HepG2 (cell line): ENCODE data around the gene ITLN1. TPM values are rescaled to one million over a fixed set of nuclear protein-coding genes. Genes with fewer than 3 reads are reported as not detected.

Experiments used
- ATAC-seq: fragments of 200-7000 bp; cut with Tn5 transposase; 3 replicates; pipeline ENCODE4 v1.9.1; 2020; ENCODE audit warnings: mild to moderate bottlenecking, moderate library complexity
- BruUV-seq: library from RNA; stranded (reverse); fragments of 400-500 nt; replicated peaks from 2 replicates; lab custom pipeline; 2021; lab: Mats Ljungman, UMichigan
- CTCF ChIA-PET: fragments of 300-600 bp; formaldehyde crosslinking; extraction: SDS; loops from one replicate; lab custom pipeline; 2021; ENCODE audit warnings: low total read pairs, inconsistent platforms, low intra/inter-chr PET ratio; lab: Yijun Ruan, JAX
- POLR2A ChIA-PET: fragments of 350-600 bp; sonication (Branson Sonifier 250); formaldehyde crosslinking; loops from one replicate; lab custom pipeline; 2020; ENCODE audit warnings: antibody characterized with exemption, inconsistent platforms; lab: Yijun Ruan, JAX
- DNase-seq: peaks from one replicate; pipeline ENCODE4 v3.0.0-alpha.2; 2015; ENCODE audit warnings: low spot score
- FAIRE-seq: peaks from 3 replicates; lab custom pipeline; 2011; peaks lifted over from hg19 to GRCh38; lab: Jason Lieb, UNC
- H2AFZ ChIP-seq: one replicate; pipeline ENCODE4 v1.6.1; 2011; ENCODE audit warnings: low read length, inconsistent platforms
- H3K27ac ChIP-seq: fragments of 300-600 bp; 3 replicates; pipeline ENCODE4 v1.8.0; 2011; ENCODE audit warnings: mixed run types, mild to moderate bottlenecking, mixed read lengths, low read length, inconsistent platforms; ENCODE audit not compliant: insufficient read depth; ENCODE audit errors: extremely low read length
- H3K27me3 ChIP-seq, 2 experiments: fragments of 200-600 bp in 1 of 2; 2 replicates in 1 of 2; 3 replicates in 1 of 2; pipeline versions ENCODE4 v1.6.0 to v1.8.0; 2011; ENCODE audit warnings: low read length in 2 of 2, mild to moderate bottlenecking in 2 of 2, moderate library complexity in 2 of 2, inconsistent platforms in 1 of 2; ENCODE audit not compliant: insufficient read depth in 2 of 2, control insufficient read depth in 1 of 2
- H3K36me3 ChIP-seq, 2 experiments: fragments of 200-600 bp in 1 of 2; replicated peaks in 1 of 2; 2 replicates in 1 of 2; 3 replicates in 1 of 2; pipeline versions ENCODE4 v1.5.1 to v1.8.0; 2011; ENCODE audit warnings: low read length in 2 of 2, inconsistent platforms in 1 of 2; ENCODE audit not compliant: insufficient read depth in 2 of 2, control insufficient read depth in 1 of 2
- H3K4me1 ChIP-seq: 2 replicates; pipeline ENCODE4 v1.5.1; 2012; ENCODE audit warnings: low read length, inconsistent platforms; ENCODE audit not compliant: insufficient read depth
- H3K4me2 ChIP-seq: 2 replicates; pipeline ENCODE4 v1.6.0; 2011; ENCODE audit warnings: low read depth, low read length, inconsistent platforms
- H3K4me3 ChIP-seq, 3 experiments: fragments of 200-600 bp in 1 of 3; sonication (generic), shearing (Covaris generic) in 1 of 3; replicated peaks in 1 of 3; 2 replicates each; pipeline ENCODE4 v1.5.1; 2011 to 2016; ENCODE audit warnings: low read length in 3 of 3, inconsistent platforms in 2 of 3, low read depth in 2 of 3, mild to moderate bottlenecking in 2 of 3, control low read depth in 1 of 3, mixed read lengths in 1 of 3; ENCODE audit not compliant: insufficient read depth in 1 of 3
- H3K79me2 ChIP-seq: one replicate; pipeline ENCODE4 v1.6.1; 2011; ENCODE audit warnings: low read length, inconsistent platforms; ENCODE audit not compliant: insufficient read depth
- H3K9ac ChIP-seq: 2 replicates; pipeline ENCODE4 v1.6.0; 2011; ENCODE audit warnings: mild to moderate bottlenecking, low read depth, low read length, inconsistent platforms; ENCODE audit not compliant: insufficient read depth
- H3K9me3 ChIP-seq: 2 replicates; pipeline ENCODE4 v1.5.1; 2012; ENCODE audit warnings: mild to moderate bottlenecking, low read length
- H4K20me1 ChIP-seq: 2 replicates; pipeline ENCODE4 v1.6.0; 2011; ENCODE audit warnings: inconsistent platforms, mild to moderate bottlenecking, low read length, moderate library complexity; ENCODE audit not compliant: insufficient read depth
- ATM ChIP-seq: fragments of 450-650 bp; IDR thresholded peaks from 2 replicates; pipeline ENCODE4 v1.7.1; 2017; ENCODE audit warnings: mild to moderate bottlenecking, borderline replicate concordance
- DR1 ChIP-seq: sonication (generic); formaldehyde crosslinking; IDR thresholded peaks from 2 replicates; pipeline ENCODE4 v1.8.0; 2021; ENCODE audit warnings: mild to moderate bottlenecking, missing genetic modification reagents, inconsistent platforms
- NCOA1 ChIP-seq: sonication (generic); formaldehyde crosslinking; IDR thresholded peaks from 2 replicates; pipeline ENCODE4 v1.9.0; 2021; ENCODE audit warnings: missing genetic modification reagents
- SATB2 ChIP-seq: sonication (generic); formaldehyde crosslinking; IDR thresholded peaks from 2 replicates; pipeline ENCODE4 v1.5.0; 2020; ENCODE audit warnings: missing genetic modification reagents
- SP1 ChIP-seq, 2 experiments: fragments of 450-650 bp in 1 of 2; sonication (generic) in 1 of 2; formaldehyde crosslinking in 1 of 2; IDR thresholded peaks; 2 replicates each; pipeline versions ENCODE4 v1.4.0 to v1.6.1; 2016 to 2020; ENCODE audit warnings: missing genetic modification reagents in 1 of 2
- STAT5B ChIP-seq: sonication (generic); formaldehyde crosslinking; IDR thresholded peaks from 2 replicates; pipeline ENCODE4 v1.4.0; 2020; ENCODE audit warnings: missing genetic modification reagents
- SUZ12 ChIP-seq: fragments of 150-350 bp; IDR thresholded peaks from 2 replicates; pipeline ENCODE4 v1.6.1; 2014; ENCODE audit warnings: low read depth, low read length
- ZC3H4 ChIP-seq: sonication (generic); formaldehyde crosslinking; IDR thresholded peaks from 2 replicates; pipeline ENCODE4 v1.4.0; 2020; ENCODE audit warnings: missing genetic modification reagents, borderline replicate concordance
- ZFP41 ChIP-seq: sonication (generic); formaldehyde crosslinking; IDR thresholded peaks from 2 replicates; pipeline ENCODE4 v1.4.0; 2020; ENCODE audit warnings: mild to moderate bottlenecking, missing genetic modification reagents, borderline replicate concordance
- ZNF331 ChIP-seq: sonication (generic); formaldehyde crosslinking; IDR thresholded peaks from 2 replicates; pipeline ENCODE4 v1.4.0; 2020; ENCODE audit warnings: missing genetic modification reagents
- ZNF839 ChIP-seq: sonication (generic); formaldehyde crosslinking; IDR thresholded peaks from 2 replicates; pipeline ENCODE4 v1.4.0; 2020; ENCODE audit warnings: missing genetic modification reagents, mild to moderate bottlenecking, borderline replicate concordance
- ZNF879 ChIP-seq: sonication (generic); formaldehyde crosslinking; IDR thresholded peaks from 2 replicates; pipeline ENCODE4 v1.8.1; 2023; ENCODE audit warnings: missing genetic modification reagents
- WGBS: methylation state at CpG from one replicate; pipeline ENCODE4 v1.1.6; 2017; ENCODE audit warnings: low lambda C conversion rate; 5-methylcytosine and 5-hydroxymethylcytosine counted together
- in situ Hi-C: cut with HindIII; loops from 2 replicates; pipeline ENCODE4 v1.10.0; 2017; ENCODE audit warnings: low pct_unique_long_range_greater_than_20kb; ENCODE audit not compliant: extremely low pct_ligation_motif_present
- intact Hi-C: fragments of 100-400 bp; cut with micrococcal nuclease; formaldehyde crosslinking; loops from one replicate; pipeline ENCODE4 v1.10.0; 2022; ENCODE audit not compliant: unreplicated experiment
- polyA plus RNA-seq, 8 experiments: library from polyadenylated mRNA; depleted of rRNA in 3 of 8; stranded (reverse) in 7 of 8; unstranded in 1 of 8; fragments of >200 nt; fragmentation: Illumina TruSeq in 4 of 8; extraction: Trizol in 4 of 8; gene quantifications; 2 replicates each; pipeline versions ENCODE4 v1.2.1 to v1.2.3, GENCODE V29; 2011 to 2016; ENCODE audit warnings: low read depth in 4 of 8, missing spikeins in 1 of 8, mixed read lengths in 1 of 8; ENCODE audit not compliant: insufficient read depth in 1 of 8
- total RNA-seq, 5 experiments: library from RNA; depleted of rRNA; stranded (reverse); fragments of >200 nt; fragmentation: Illumina TruSeq; extraction: Trizol; gene quantifications; 2 replicates each; pipeline ENCODE4 v1.2.3, GENCODE V29; 2016; ENCODE audit warnings: low read depth in 1 of 5
- TF ChIP-seq, protein P1 (sequence below): sonication (generic); formaldehyde crosslinking; IDR thresholded peaks from 2 replicates; pipeline ENCODE4 v1.5.1; 2020; ENCODE audit warnings: mild to moderate bottlenecking, missing genetic modification reagents, borderline replicate concordance
- TF ChIP-seq, protein P2 (sequence below): sonication (generic); formaldehyde crosslinking; IDR thresholded peaks from 2 replicates; pipeline ENCODE4 v1.4.0; 2020; ENCODE audit warnings: mild to moderate bottlenecking, missing genetic modification reagents
- TF ChIP-seq, protein P3 (sequence below): sonication (generic); formaldehyde crosslinking; IDR thresholded peaks from 2 replicates; pipeline ENCODE4 v1.8.1; 2023; ENCODE audit warnings: mild to moderate bottlenecking, missing genetic modification reagents

ITLN1 gene
- total and polyA plus RNA-seq, 2 of the 13 experiments (the other 11 are each of a cell fraction or from before 2014, with no cell fraction given) = not detected

DNA sequence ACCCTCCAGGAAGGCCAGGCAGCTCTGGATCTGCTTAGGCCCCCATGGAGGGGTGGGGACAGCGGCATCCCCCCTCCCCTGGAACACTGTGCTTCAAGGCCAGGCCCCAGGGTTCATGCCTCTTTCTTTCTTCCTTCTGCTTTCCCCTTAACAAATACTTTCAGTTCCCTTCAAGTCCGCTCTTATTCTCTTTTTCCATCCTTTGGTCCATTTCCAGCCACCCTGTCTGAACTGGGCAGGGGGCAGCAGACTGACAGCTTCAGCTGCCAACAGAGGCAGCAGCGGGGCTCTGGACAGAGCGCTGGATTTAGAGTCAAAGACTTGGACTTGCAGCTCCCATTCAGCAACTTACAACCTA, 21.2 kb downstream of the ITLN1 start (continued):
- TF ChIP-seq SATB2 (CRISPR knock-in tag) = no peak

DNA sequence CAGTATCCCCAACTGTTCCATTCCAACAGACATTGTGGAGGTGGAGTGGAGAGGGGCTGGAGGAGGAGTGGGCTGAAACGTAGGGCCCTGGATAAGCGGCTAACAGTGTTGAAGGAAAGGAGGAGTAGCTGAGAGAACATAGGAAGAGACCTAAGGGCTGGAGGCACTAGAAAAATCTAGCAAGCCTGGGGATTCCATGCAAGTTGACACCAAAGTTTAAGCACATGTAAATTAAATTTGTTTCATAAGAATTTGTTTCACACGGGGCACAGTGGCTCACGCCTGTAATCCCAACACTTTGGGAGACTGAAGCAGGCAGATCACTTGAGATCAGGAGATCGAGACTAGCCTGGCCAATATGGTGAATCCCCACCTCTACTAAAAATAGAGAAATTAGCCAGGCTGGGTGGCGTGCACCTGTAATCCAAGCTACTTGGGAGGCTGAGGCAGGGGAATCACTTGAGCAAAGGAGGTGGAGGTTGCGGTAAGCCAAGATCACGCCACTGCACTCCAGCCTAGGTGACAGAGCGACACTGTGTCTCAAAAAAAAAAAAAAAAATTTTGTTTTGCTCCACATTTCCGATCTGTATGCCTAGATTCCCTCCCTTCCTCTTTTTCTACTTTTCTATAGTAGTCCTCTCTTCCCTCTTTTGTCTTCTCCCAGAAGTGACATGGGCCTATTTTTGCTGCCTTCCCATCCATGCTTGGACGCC, 21.8 kb downstream of the ITLN1 start:
- H2AFZ ChIP-seq = no peak overlapping the region
- no peak overlapping the region for H3K4me3 ChIP-seq
- no peak overlapping the region for H3K27ac ChIP-seq
- no peaks in the 10 kb centered on the region for H3K27me3 ChIP-seq
- in situ Hi-C loops (no loop called here), intact Hi-C loops (no loop called here)
- H3K36me3 ChIP-seq = no peaks in the 10 kb centered on the region
- ChIA-PET CTCF (no interaction called here), POLR2A (no interaction called here)
- 67% methylated on average over 11 of the region's 11 CpGs for WGBS
- H3K4me1 ChIP-seq = peaks cover 35% of the 10 kb centered on the region
- ATAC-seq (no peak), DNase-seq (no peak), FAIRE-seq (no peak)
- H3K9ac ChIP-seq = no peak overlapping the region
- H3K9me3 ChIP-seq = no peaks in the 10 kb centered on the region
- no peaks in the 10 kb centered on the region for H3K79me2 ChIP-seq
- BruUV-seq = no TSS peak
- no peak overlapping the region for H3K4me2 ChIP-seq
- H4K20me1 ChIP-seq = no peaks in the 10 kb centered on the region
- TF ChIP-seq DR1 (CRISPR knock-in tag) (no peak), STAT5B (CRISPR knock-in tag) (no peak), ZNF331 (CRISPR knock-in tag) (no peak), ATM (no peak), NCOA1 (CRISPR knock-in tag) (no peak), SP1 (IDR thresholded peaks at IDR 0.05) (no peak), SP1 (CRISPR knock-in tag; IDR thresholded peaks at IDR 0.05) (no peak), ZFP41 (CRISPR knock-in tag) (no peak), SUZ12 (no peak), ZNF879 (CRISPR knock-in tag) (no peak), ZC3H4 (CRISPR knock-in tag) (no peak), ZNF839 (no peak)
- TF ChIP-seq, protein P1, sequence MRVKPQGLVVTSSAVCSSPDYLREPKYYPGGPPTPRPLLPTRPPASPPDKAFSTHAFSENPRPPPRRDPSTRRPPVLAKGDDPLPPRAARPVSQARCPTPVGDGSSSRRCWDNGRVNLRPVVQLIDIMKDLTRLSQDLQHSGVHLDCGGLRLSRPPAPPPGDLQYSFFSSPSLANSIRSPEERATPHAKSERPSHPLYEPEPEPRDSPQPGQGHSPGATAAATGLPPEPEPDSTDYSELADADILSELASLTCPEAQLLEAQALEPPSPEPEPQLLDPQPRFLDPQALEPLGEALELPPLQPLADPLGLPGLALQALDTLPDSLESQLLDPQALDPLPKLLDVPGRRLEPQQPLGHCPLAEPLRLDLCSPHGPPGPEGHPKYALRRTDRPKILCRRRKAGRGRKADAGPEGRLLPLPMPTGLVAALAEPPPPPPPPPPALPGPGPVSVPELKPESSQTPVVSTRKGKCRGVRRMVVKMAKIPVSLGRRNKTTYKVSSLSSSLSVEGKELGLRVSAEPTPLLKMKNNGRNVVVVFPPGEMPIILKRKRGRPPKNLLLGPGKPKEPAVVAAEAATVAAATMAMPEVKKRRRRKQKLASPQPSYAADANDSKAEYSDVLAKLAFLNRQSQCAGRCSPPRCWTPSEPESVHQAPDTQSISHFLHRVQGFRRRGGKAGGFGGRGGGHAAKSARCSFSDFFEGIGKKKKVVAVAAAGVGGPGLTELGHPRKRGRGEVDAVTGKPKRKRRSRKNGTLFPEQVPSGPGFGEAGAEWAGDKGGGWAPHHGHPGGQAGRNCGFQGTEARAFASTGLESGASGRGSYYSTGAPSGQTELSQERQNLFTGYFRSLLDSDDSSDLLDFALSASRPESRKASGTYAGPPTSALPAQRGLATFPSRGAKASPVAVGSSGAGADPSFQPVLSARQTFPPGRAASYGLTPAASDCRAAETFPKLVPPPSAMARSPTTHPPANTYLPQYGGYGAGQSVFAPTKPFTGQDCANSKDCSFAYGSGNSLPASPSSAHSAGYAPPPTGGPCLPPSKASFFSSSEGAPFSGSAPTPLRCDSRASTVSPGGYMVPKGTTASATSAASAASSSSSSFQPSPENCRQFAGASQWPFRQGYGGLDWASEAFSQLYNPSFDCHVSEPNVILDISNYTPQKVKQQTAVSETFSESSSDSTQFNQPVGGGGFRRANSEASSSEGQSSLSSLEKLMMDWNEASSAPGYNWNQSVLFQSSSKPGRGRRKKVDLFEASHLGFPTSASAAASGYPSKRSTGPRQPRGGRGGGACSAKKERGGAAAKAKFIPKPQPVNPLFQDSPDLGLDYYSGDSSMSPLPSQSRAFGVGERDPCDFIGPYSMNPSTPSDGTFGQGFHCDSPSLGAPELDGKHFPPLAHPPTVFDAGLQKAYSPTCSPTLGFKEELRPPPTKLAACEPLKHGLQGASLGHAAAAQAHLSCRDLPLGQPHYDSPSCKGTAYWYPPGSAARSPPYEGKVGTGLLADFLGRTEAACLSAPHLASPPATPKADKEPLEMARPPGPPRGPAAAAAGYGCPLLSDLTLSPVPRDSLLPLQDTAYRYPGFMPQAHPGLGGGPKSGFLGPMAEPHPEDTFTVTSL (CRISPR knock-in tag) = no peak
- TF ChIP-seq, protein P2, sequence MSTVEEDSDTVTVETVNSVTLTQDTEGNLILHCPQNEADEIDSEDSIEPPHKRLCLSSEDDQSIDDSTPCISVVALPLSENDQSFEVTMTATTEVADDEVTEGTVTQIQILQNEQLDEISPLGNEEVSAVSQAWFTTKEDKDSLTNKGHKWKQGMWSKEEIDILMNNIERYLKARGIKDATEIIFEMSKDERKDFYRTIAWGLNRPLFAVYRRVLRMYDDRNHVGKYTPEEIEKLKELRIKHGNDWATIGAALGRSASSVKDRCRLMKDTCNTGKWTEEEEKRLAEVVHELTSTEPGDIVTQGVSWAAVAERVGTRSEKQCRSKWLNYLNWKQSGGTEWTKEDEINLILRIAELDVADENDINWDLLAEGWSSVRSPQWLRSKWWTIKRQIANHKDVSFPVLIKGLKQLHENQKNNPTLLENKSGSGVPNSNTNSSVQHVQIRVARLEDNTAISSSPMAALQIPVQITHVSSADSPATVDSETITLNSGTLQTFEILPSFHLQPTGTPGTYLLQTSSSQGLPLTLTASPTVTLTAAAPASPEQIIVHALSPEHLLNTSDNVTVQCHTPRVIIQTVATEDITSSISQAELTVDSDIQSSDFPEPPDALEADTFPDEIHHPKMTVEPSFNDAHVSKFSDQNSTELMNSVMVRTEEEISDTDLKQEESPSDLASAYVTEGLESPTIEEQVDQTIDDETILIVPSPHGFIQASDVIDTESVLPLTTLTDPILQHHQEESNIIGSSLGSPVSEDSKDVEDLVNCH (CRISPR knock-in tag) = no peak
- TF ChIP-seq, protein P3, sequence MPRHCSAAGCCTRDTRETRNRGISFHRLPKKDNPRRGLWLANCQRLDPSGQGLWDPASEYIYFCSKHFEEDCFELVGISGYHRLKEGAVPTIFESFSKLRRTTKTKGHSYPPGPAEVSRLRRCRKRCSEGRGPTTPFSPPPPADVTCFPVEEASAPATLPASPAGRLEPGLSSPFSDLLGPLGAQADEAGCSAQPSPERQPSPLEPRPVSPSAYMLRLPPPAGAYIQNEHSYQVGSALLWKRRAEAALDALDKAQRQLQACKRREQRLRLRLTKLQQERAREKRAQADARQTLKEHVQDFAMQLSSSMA (CRISPR knock-in tag) = no peak
